WERI-Rb-1 (cell line): ENCODE data around the gene COL23A1.

Source experiments
- DNase-seq: peaks from one replicate; pipeline ENCODE4 v3.0.0-alpha.2; 2020
- H3K27ac ChIP-seq: fragments of 250-450 bp; sonication (Bioruptor Pico); 2 replicates; pipeline ENCODE4 v1.5.1; 2020; ENCODE audit warnings: mild to moderate bottlenecking, moderate library complexity
- H3K27me3 ChIP-seq: fragments of 250-450 bp; sonication (Bioruptor Pico); 2 replicates; pipeline ENCODE4 v1.5.1; 2021; ENCODE audit warnings: mild to moderate bottlenecking, low read depth, moderate library complexity; ENCODE audit not compliant: insufficient read depth, severe bottlenecking
- H3K36me3 ChIP-seq: fragments of 250-450 bp; sonication (Bioruptor Pico); 2 replicates; pipeline ENCODE4 v1.5.1; 2020; ENCODE audit warnings: mild to moderate bottlenecking, moderate library complexity
- H3K4me3 ChIP-seq: 2 replicates; pipeline ENCODE4 v1.5.1; 2011; ENCODE audit warnings: low read depth, mild to moderate bottlenecking, control low read depth, low read length
- H3K9me3 ChIP-seq: fragments of 250-450 bp; sonication (Bioruptor Pico); 2 replicates; pipeline ENCODE4 v1.5.1; 2021; ENCODE audit warnings: mild to moderate bottlenecking, moderate library complexity; ENCODE audit not compliant: severe bottlenecking
- CTCF ChIP-seq: IDR thresholded peaks from 2 replicates; pipeline ENCODE4 v1.5.1; 2011; ENCODE audit warnings: low read depth, mild to moderate bottlenecking, control low read depth, inconsistent platforms, low read length

The COL23A1 gene

GRCh38 chr5:178269499-178269898 is 320.7 kb downstream of the COL23A1 start:
- TF ChIP-seq CTCF, result no peak
- no peak for DNase-seq
- H3K27ac ChIP-seq, result no peak overlapping the region
- H3K36me3 ChIP-seq, result no peaks in the 10 kb centered on the region
- no peaks in the 10 kb centered on the region for H3K9me3 ChIP-seq
- no peak overlapping the region for H3K4me3 ChIP-seq
- no peaks in the 10 kb centered on the region for H3K27me3 ChIP-seq

GRCh38 chr5:178267876-178268275 is 322.3 kb downstream of the COL23A1 start:
- H3K27me3 ChIP-seq, result no peaks in the 10 kb centered on the region
- DNase-seq, result no peak
- TF ChIP-seq CTCF, result no peak
- no peak overlapping the region for H3K27ac ChIP-seq
- H3K9me3 ChIP-seq, result no peaks in the 10 kb centered on the region
- no peak overlapping the region for H3K4me3 ChIP-seq
- no peaks in the 10 kb centered on the region for H3K36me3 ChIP-seq

- no peak for DNase-seq
- no peak overlapping the region for H3K27ac ChIP-seq
- H3K9me3 ChIP-seq, result no peaks in the 10 kb centered on the region
- H3K36me3 ChIP-seq, result no peaks in the 10 kb centered on the region
- H3K4me3 ChIP-seq, result no peak overlapping the region
- no peaks in the 10 kb centered on the region for H3K27me3 ChIP-seq
- TF ChIP-seq CTCF, result no peak
Observed at GRCh38 chr5:178267245-178267644, 322.9 kb downstream of the COL23A1 start.

GRCh38 chr5:178266581-178266980 is 323.6 kb downstream of the COL23A1 start:
- TF ChIP-seq CTCF, result no peak
- no peaks in the 10 kb centered on the region for H3K36me3 ChIP-seq
- no peaks in the 10 kb centered on the region for H3K9me3 ChIP-seq
- no peak overlapping the region for H3K4me3 ChIP-seq
- no peaks in the 10 kb centered on the region for H3K27me3 ChIP-seq
- DNase-seq, result no peak
- H3K27ac ChIP-seq, result no peak overlapping the region

- H3K36me3 ChIP-seq, result no peaks in the 10 kb centered on the region
- no peak for DNase-seq
- no peak overlapping the region for H3K4me3 ChIP-seq
- H3K9me3 ChIP-seq, result no peaks in the 10 kb centered on the region
- TF ChIP-seq CTCF, result no peak
- no peaks in the 10 kb centered on the region for H3K27me3 ChIP-seq
- H3K27ac ChIP-seq, result no peak overlapping the region
Observed at GRCh38 chr5:178265746-178266145, 324.4 kb downstream of the COL23A1 start.

- Histone ChIP-seq H3K27ac (no peak overlapping the region), H3K36me3 (no peaks in the 10 kb centered on the region)
Observed at GRCh38 chr5:178264044-178264443, 326.1 kb downstream of the COL23A1 start.

More at GRCh38 chr5:178264044-178264443, 326.1 kb downstream of the COL23A1 start:
- no peaks in the 10 kb centered on the region for H3K27me3 ChIP-seq
- no peak for DNase-seq
- H3K9me3 ChIP-seq, result no peaks in the 10 kb centered on the region
- TF ChIP-seq CTCF, result no peak
- no peak overlapping the region for H3K4me3 ChIP-seq
